ENCODE results near the gene WLS.

GRCh38 chr1:68276448-68276847, 44.1 kb upstream of the WLS start:
- no peak for TF ChIP-seq TAF1 (IDR thresholded peaks at IDR 0.05; ENCODE audit: low read depth)
- TF ChIP-seq CTCF (IDR thresholded peaks at IDR 0.05; ENCODE audit: poor library complexity, severe bottlenecking): no peak
- TF ChIP-seq POLR2AphosphoS5 (IDR thresholded peaks at IDR 0.05): no peak
- TF ChIP-seq MXI1 (conservative IDR thresholded peaks at IDR 0.05; ENCODE audit: poor library complexity, severe bottlenecking): no peak

Measured in neural cell (in vitro differentiated cells).